HG03442 (cell line): Measurements from ENCODE around the gene TCTN3.
"Not testable (repeated sequence)": the region's sequence is repeated elsewhere in the genome, so short reads cannot be mapped to it uniquely, and the experiment has no call there.

Source experiments
- ATAC-seq: cut with Tn5 transposase; IDR thresholded peaks from one replicate; pipeline ENCODE4 v1.9.1; 2021; ENCODE audit warnings: mild to moderate bottlenecking, moderate library complexity; ENCODE audit not compliant: unreplicated experiment

The TCTN3 gene

GRCh38 chr10:95693668-95694534 lies at the start of gene TCTN3:
Gene TCTN3, minus strand, starts transcription at chr10:95693927. Its CDS starts 28 bp downstream, at chr10:95693899.
- ATAC-seq: peak; percentile 99

GRCh38 chr10:95742962-95743535 lies 49.3 kb upstream of the TCTN3 start:
- no peak for ATAC-seq

- ATAC-seq: peak; percentile 10
Measured at GRCh38 chr10:95742485-95742884, 48.8 kb upstream of the TCTN3 start.

GRCh38 chr10:95741807-95742467 lies 48.2 kb upstream of the TCTN3 start:
- ATAC-seq: peak; percentile 72

GRCh38 chr10:95739056-95739455 lies 45.3 kb upstream of the TCTN3 start:
- no peak for ATAC-seq

GRCh38 chr10:95732907-95733306 lies 39.2 kb upstream of the TCTN3 start:
- not testable (repeated sequence) for ATAC-seq

GRCh38 chr10:95730233-95730632 lies 36.5 kb upstream of the TCTN3 start:
- ATAC-seq: no peak

GRCh38 chr10:95729323-95730055 lies 35.8 kb upstream of the TCTN3 start:
- ATAC-seq: no peak

GRCh38 chr10:95728526-95728925 lies 34.8 kb upstream of the TCTN3 start:
- no peak for ATAC-seq

GRCh38 chr10:95722496-95722895 lies 28.8 kb upstream of the TCTN3 start:
- not testable (repeated sequence) for ATAC-seq

- not testable (repeated sequence) for ATAC-seq
Measured at GRCh38 chr10:95720745-95721144, 27.0 kb upstream of the TCTN3 start.

- ATAC-seq: no peak
Measured at GRCh38 chr10:95716866-95717265, 23.1 kb upstream of the TCTN3 start.

- ATAC-seq: no peak
Measured at GRCh38 chr10:95716466-95716865, 22.7 kb upstream of the TCTN3 start.

- no peak for ATAC-seq
Measured at GRCh38 chr10:95711492-95711891, 17.8 kb upstream of the TCTN3 start.

GRCh38 chr10:95706990-95707389 lies 13.3 kb upstream of the TCTN3 start:
- no peak for ATAC-seq

GRCh38 chr10:95706573-95706972 lies 12.8 kb upstream of the TCTN3 start:
- no peak for ATAC-seq

GRCh38 chr10:95698415-95698814 lies 4.7 kb upstream of the TCTN3 start:
- ATAC-seq: no peak

- ATAC-seq: no peak
Measured at GRCh38 chr10:95697429-95697828, 3.7 kb upstream of the TCTN3 start.

GRCh38 chr10:95694665-95695064 lies 938 bp upstream of the TCTN3 start:
- ATAC-seq: no peak

GRCh38 chr10:95693071-95693667 lies 558 bp downstream of the TCTN3 start:
- no peak for ATAC-seq

GRCh38 chr10:95691281-95691680 lies 2.4 kb downstream of the TCTN3 start:
- ATAC-seq: no peak
